Right lobe of liver (tissue), 6 donors: ENCODE results near the gene KLHL40. TPM values are rescaled to one million over a fixed set of nuclear protein-coding genes. Genes with fewer than 3 reads are reported as not detected.
A peak's percentile ranks its signal among the peaks of the same experiment; 100 is the strongest.

Experiments used
- ATAC-seq, 4 donors: fragments of 200-7000 bp; cut with Tn5 transposase; one replicate each; pipeline ENCODE4 v1.9.1; 2020; ENCODE audit warnings: mild to moderate bottlenecking in 4 of 4, moderate library complexity in 4 of 4
- DNase-seq, 3 donors: peaks; one replicate each; pipeline ENCODE4 v3.0.0-alpha.2; 2020
- H3K27ac ChIP-seq, 3 donors: fragments of 200-600 bp; one replicate each; pipeline ENCODE4 v1.8.0; 2022
- H3K27me3 ChIP-seq, 2 donors: fragments of 200-600 bp; one replicate each; pipeline ENCODE4 v1.8.0; 2022
- H3K36me3 ChIP-seq, 4 donors: fragments of 200-600 bp; sonication (generic) in 1 of 4; one replicate each; pipeline versions ENCODE4 v1.5.1 to v1.8.0; 2017 to 2022; ENCODE audit warnings: control low read depth in 1 of 4
- H3K4me1 ChIP-seq, 4 donors: fragments of 200-600 bp; sonication (generic) in 1 of 4; one replicate each; pipeline versions ENCODE4 v1.5.1 to v1.8.0; 2017 to 2022; ENCODE audit warnings: control low read depth in 1 of 4
- H3K4me3 ChIP-seq, 3 donors: fragments of 200-600 bp; one replicate each; pipeline ENCODE4 v1.8.0; 2022
- H3K9me3 ChIP-seq, 4 donors: fragments of 200-600 bp; sonication (generic) in 1 of 4; one replicate each; pipeline versions ENCODE4 v1.5.1 to v1.8.0; 2017 to 2022; ENCODE audit warnings: control low read depth in 1 of 4
- CTCF ChIP-seq, 4 donors: fragments of 200-600 bp in 3 of 4; fragments of 450-650 bp in 1 of 4; IDR thresholded peaks; one replicate each; pipeline versions ENCODE4 v1.5.1 to v1.8.0; 2016 to 2022; ENCODE audit warnings: antibody characterized with exemption in 4 of 4, mild to moderate bottlenecking in 2 of 4
- POLR2A ChIP-seq: fragments of 450-650 bp; IDR thresholded peaks from one replicate; pipeline ENCODE4 v1.6.1; 2017; ENCODE audit warnings: antibody characterized with exemption, mild to moderate bottlenecking
- WGBS: methylation state at CpG from one replicate; pipeline ENCODE4 v1.1.6; 2018; ENCODE audit warnings: low coverage, low lambda C conversion rate; ENCODE audit not compliant: insufficient coverage; ENCODE audit errors: missing lambda C conversion rate; 5-methylcytosine and 5-hydroxymethylcytosine counted together
- intact Hi-C, 2 donors: fragments of 100-400 bp; cut with DNase I; formaldehyde crosslinking; loops; one replicate each; pipeline versions ENCODE4 v1.11.2 to v1.14.1; 2022
- total RNA-seq, 6 experiments: library from RNA; depleted of rRNA in 2 of 6; stranded (reverse); fragments of >200 nt in 2 of 6; fragmentation: NEBNext Ultra II Directional in 3 of 6; extraction: Animal tissue kit (Norgen Biotek cat#: 25700) in 3 of 6; gene quantifications; one replicate each; pipeline versions ENCODE4 v1.1.0 to v1.2.4, GENCODE V29; 2016 to 2023
- donor health status: DM: no; HTN: yes; CAD: no.
- donor health status: DM: no; HTN: no; CAD: no.
- donor health status: DM: no; HTN: no; CAD: no.
- donor health status: DM: no; HTN: yes; CAD: no.
- donor health status: DM: no; HTN: yes; CAD: no.

Gene KLHL40
- total RNA-seq, 6 experiments from 2014 or later = 0.19 to 0.68 TPM; not detected in 4

GRCh38 chr3:42653560-42654330 lies 31.6 kb upstream of the KLHL40 start, which contains the start of gene ZBTB47:
ZBTB47 (plus strand) TSS chr3:42653697; CDS start chr3:42658356, 4,659 bp downstream.
- H3K4me3 ChIP-seq = peak within 1 kb of the TSS; percentile 60 to 64 (median 60)
- peak; percentile 1 to 41 (median 38) for ATAC-seq
- no peaks in the 10 kb centered on the region for H3K9me3 ChIP-seq
- TF ChIP-seq POLR2A = no peak
- no peak for TF ChIP-seq CTCF (IDR thresholded peaks at IDR 0.05)
- peaks cover 0 to 4% (median 0%) of the 10 kb centered on the region in 4 donors for H3K36me3 ChIP-seq
- H3K27me3 ChIP-seq = no peaks in the 10 kb centered on the region
- 0% methylated on average over 8 of the region's 31 CpGs for WGBS
- peaks cover 0 to 14% (median 3%) of the 10 kb centered on the region in 4 donors for H3K4me1 ChIP-seq
- peak in 2 of 3 donors; percentile 73 to 77 for DNase-seq
- intact Hi-C loops = no loop called here
- peak within 1 kb of the TSS; percentile 33 to 74 (median 51) for H3K27ac ChIP-seq

GRCh38 chr3:42654331-42655201 lies 30.8 kb upstream of the KLHL40 start:
- DNase-seq (peak in 1 of 3 donors; percentile 62), ATAC-seq (peak; percentile 47 to 66 (median 50))
- peak overlapping the region; percentile 33 to 74 (median 51) for H3K27ac ChIP-seq
- peaks cover 0 to 14% (median 3%) of the 10 kb centered on the region in 4 donors for H3K4me1 ChIP-seq
- TF ChIP-seq POLR2A = no peak
- TF ChIP-seq CTCF (IDR thresholded peaks at IDR 0.05) = no peak
- 0% methylated on average over 2 of the region's 94 CpGs for WGBS
- no peaks in the 10 kb centered on the region for H3K36me3 ChIP-seq
- no peaks in the 10 kb centered on the region for H3K27me3 ChIP-seq
- intact Hi-C loops = no loop called here
- peak overlapping the region; percentile 60 to 64 (median 60) for H3K4me3 ChIP-seq
- no peaks in the 10 kb centered on the region for H3K9me3 ChIP-seq

- WGBS = no CpG with 5 or more reads among the region's 4 CpGs
- Histone ChIP-seq H3K27ac (no peak overlapping the region), H3K4me3 (peak overlapping the region in 1 of 3 donors; percentile 60), H3K4me1 (peaks cover 0 to 14% (median 3%) of the 10 kb centered on the region in 4 donors), H3K9me3 (no peaks in the 10 kb centered on the region), H3K27me3 (no peaks in the 10 kb centered on the region), H3K36me3 (no peaks in the 10 kb centered on the region)
- DNase-seq (no peak), ATAC-seq (no peak)
- intact Hi-C loops = no loop called here
- TF ChIP-seq POLR2A = no peak
- no peak for TF ChIP-seq CTCF (IDR thresholded peaks at IDR 0.05)
Measured at GRCh38 chr3:42655331-42655888, 29.9 kb upstream of the KLHL40 start.

- Histone ChIP-seq H3K27ac (no peak overlapping the region), H3K27me3 (no peaks in the 10 kb centered on the region), H3K4me3 (no peak overlapping the region), H3K9me3 (no peaks in the 10 kb centered on the region), H3K36me3 (no peaks in the 10 kb centered on the region), H3K4me1 (peaks cover 0 to 14% (median 3%) of the 10 kb centered on the region in 4 donors)
- 75% methylated on average over 2 of the region's 6 CpGs for WGBS
- no peak for TF ChIP-seq POLR2A
- no peak for TF ChIP-seq CTCF (IDR thresholded peaks at IDR 0.05)
- intact Hi-C loops = no loop called here
- no peak for DNase-seq
- ATAC-seq = no peak
Measured at GRCh38 chr3:42655980-42656679, 29.2 kb upstream of the KLHL40 start.
